C4-2B (cell line): Measurements from ENCODE around the gene LETM1.

ENCODE experiments used
- H3K27ac ChIP-seq: fragments of 450-650 bp; 2 replicates; pipeline ENCODE4 v1.5.1; 2017
- CTCF ChIP-seq: fragments of 450-650 bp; conservative IDR thresholded peaks from 2 replicates; pipeline ENCODE4 v1.5.1; 2017; ENCODE audit warnings: mild to moderate bottlenecking
- ZFX ChIP-seq: fragments of 450-650 bp; IDR thresholded peaks from 2 replicates; pipeline ENCODE4 v1.6.1; 2017

LETM1 gene

GRCh38 chr4:1809754-1810502, 46.0 kb downstream of the LETM1 start:
- no peak overlapping the region for H3K27ac ChIP-seq
- peak; percentile 95 for TF ChIP-seq CTCF
- TF ChIP-seq ZFX = no peak

- TF ChIP-seq ZFX (no peak), CTCF (no peak)
- H3K27ac ChIP-seq = peak overlapping the region; percentile 14; the same call in 1 of the 2 replicates
Observed at GRCh38 chr4:1808851-1809753, 46.9 kb downstream of the LETM1 start.

GRCh38 chr4:1808396-1808795, 47.6 kb downstream of the LETM1 start:
- TF ChIP-seq CTCF (no peak), ZFX (no peak)
- H3K27ac ChIP-seq = peak overlapping the region; percentile 14; the same call in 1 of the 2 replicates

- TF ChIP-seq CTCF = no peak
- no peak for TF ChIP-seq ZFX
- no peak overlapping the region for H3K27ac ChIP-seq
Observed at GRCh38 chr4:1807332-1807777, 48.6 kb downstream of the LETM1 start.

- no peak overlapping the region for H3K27ac ChIP-seq
- TF ChIP-seq ZFX = no peak
- TF ChIP-seq CTCF = no peak
Observed at GRCh38 chr4:1806596-1807331, 49.2 kb downstream of the LETM1 start.

GRCh38 chr4:1806223-1806564, 49.8 kb downstream of the LETM1 start:
- TF ChIP-seq CTCF (no peak), ZFX (no peak)
- no peak overlapping the region for H3K27ac ChIP-seq
